Pons (tissue), 1 donor: ENCODE data around the gene MED13L.

Experiments used
- DNase-seq: peaks from one replicate; pipeline ENCODE4 v3.0.0-alpha.2; 2016; ENCODE audit warnings: low spot score

MED13L gene

DNA sequence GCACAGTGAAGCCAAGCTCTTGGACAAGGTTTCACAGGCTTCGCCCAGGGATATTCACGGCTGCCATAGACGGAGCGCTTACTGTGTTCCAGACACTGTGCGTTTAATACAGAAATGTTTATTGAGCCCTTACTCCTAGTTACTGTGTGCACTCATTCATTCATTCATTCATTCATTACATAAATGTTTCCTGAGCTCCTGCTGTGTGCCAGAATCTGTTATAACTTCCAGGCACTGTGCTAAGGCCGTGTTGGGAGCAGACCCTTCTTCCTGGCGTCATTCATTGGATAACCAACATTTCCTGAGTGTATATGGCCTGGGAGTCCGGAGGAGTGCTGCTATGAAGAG lies 760 bp upstream of the MED13L start:
- DNase-seq = no peak

DNA sequence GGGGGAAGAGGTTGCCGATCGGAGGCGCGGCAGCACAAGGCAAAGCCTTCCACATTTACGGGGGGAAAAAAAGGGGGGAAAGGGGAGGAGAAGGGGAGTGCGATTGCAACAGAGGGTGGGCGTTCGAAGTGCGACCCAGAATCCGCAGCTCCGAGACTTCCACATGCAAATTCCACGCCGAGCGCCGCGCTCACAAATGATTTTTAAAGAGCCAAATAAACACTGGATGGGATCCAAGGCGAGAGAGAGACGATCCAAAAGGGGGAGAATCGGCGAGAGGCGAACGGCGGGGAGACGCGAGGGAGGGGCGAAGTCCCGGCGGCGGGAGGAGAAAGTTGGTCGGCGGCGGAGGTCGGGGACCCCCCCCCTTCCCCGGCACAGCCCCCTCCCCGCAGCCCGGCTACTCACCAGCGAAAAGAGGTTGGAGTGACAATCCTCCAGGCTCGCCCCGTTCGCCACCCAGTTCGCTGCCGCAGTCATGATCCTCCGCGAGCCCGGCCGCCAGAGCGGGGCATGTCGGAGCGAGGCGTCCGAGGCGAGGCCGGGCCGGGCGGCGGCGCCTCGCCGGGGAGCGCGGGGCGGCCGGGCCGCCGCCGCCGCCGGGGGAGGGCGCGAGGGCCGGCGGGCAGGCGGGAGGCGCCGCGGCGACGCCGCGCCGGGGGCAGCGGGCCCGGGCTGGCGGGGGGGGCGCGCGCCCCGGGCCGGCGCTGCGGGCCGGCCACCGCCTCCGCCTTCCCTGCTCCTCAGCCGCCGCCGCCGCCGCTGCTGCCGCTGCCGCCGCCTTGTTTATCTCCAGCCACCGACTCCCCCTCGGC lies 634 bp downstream of the MED13L start:
- DNase-seq = peak; percentile 79

DNA sequence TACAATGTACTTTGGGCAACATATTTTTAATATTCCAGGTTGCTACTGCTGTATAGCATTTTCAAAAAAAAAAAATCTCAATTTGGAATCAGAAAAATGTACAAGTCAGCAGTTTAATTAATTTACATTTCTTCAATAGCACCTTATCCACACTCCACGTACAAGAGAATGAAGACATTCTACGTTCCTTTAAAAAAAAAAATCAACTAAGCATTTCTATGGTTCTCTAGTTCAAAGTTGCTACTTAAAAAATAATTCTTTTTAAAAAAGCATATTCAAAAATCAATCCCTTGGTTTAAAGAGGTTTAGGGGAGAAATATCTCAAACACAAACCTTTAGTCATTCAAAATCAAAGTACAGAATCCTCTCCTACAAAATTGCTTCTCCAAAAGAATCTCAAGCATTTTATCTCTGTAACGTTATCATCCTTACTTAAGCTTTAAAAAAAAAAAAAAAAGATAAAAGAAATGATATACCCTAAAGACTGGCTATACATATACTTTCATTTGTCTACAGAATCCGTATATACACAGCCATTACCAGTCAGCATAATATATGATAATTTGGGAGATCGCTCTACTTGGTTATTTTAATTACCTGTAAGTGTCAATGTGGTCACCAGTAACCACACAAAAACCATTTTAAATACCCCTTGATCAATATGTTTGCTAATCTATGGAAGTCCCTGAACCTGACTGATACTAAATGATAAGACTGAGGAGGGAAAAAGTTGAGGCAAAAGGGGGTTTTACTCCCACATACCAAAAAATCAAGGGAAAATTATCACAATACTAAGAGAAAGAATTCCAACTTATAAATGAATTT lies 2.7 kb downstream of the MED13L start:
- no peak for DNase-seq

DNA sequence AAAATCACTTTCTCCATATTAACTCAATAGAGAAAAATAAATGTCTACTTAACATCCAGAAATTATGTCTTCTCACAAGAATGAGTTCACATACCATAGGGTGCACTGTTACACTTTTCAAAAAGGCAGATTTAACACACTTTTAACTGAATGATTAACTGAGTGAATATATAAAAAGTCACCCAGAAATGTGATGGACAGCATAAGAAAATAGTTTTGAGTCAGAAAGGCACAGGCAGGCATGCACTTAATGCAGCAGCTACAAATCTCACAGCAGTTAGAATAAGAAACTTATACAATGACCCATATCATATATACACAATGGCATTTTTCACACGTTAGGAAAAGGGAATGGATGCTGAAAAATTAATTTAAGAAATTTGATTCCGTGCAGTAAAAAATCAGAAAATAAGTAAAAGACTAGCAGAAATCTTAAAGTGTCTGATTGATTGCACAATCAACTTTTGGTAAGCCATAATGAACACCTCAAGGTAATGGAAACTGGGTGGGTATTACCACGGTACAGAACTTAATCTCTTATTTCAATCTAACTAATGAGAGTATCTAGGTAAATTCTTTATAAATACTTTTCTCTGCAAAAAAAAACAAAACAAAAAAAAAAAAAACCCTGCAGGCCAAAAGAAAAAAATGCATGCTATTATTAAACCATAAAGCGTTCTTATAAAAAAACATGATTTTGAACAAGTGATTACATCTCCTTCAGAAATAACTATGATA lies 3.5 kb downstream of the MED13L start:
- no peak for DNase-seq

DNA sequence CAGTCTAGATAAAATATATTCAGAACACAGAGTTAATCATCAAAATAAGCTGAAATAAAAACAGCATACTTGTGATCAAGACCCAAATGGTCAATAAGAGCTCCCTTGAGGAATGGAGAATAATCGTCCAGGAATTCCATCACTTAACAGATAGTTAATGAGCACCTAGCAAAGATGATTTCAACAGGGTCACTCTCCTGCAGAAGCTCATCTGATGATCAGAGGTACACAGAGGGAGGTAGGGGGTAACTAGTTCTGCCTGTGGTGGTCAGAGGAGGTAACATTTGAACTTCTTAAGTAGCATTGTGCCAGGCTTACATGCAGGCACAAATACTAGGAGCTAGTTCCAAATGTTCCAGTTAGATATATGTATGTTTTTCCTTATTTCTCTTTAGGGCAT lies 9.5 kb downstream of the MED13L start:
- no peak for DNase-seq

DNA sequence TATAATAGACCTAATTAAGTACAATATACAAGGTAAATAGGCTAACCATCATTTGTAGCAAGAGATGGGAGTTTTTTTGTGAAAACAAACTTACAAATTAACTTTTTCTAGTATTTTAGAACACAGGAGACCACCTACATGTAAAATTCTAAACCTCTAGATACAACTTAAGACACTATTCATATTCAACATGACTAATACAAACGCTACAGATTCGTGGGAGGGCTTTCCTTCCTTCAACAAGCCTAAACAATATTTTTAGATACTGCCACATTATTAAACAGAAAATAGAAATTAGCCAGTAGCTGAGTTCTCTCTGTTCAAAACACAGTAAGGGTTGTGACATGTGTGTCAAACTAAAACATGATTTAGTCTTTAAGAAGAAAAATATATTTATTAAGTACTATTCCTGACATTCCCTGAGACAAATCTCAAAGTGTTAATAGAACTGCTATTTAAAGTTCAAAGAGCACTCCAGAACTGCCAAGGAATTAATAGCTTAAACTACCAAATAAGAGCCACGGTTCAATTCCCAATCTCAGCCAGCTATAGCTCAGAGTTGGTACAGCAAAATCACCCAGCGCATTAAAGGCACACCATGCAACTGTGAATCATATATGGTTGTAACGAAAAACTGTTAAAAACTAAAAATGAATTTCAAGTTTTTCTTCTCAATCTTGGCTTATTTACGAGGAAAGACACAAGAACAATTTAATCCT lies 10.7 kb downstream of the MED13L start:
- no peak for DNase-seq

DNA sequence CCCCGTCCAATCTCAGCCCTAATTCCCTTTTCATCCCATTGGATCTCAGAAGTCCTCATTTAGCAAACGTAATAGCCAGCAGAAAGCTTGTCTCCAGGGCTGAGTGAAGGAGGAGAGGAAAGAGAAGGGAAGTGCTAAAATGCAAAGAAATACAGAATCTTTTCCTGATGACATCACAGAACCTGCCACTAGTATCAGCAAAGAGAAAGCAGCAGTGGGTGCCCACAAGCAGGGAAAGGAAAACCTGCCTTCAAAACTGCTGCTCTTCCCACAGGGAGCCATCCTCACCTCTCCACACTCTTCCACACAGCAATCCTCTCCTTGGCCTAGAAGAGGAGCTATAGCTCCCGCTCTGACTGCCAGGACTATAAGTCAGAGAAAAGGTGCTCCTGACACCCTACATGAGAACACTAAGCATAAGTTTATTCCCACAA lies 11.3 kb downstream of the MED13L start:
- no peak for DNase-seq

DNA sequence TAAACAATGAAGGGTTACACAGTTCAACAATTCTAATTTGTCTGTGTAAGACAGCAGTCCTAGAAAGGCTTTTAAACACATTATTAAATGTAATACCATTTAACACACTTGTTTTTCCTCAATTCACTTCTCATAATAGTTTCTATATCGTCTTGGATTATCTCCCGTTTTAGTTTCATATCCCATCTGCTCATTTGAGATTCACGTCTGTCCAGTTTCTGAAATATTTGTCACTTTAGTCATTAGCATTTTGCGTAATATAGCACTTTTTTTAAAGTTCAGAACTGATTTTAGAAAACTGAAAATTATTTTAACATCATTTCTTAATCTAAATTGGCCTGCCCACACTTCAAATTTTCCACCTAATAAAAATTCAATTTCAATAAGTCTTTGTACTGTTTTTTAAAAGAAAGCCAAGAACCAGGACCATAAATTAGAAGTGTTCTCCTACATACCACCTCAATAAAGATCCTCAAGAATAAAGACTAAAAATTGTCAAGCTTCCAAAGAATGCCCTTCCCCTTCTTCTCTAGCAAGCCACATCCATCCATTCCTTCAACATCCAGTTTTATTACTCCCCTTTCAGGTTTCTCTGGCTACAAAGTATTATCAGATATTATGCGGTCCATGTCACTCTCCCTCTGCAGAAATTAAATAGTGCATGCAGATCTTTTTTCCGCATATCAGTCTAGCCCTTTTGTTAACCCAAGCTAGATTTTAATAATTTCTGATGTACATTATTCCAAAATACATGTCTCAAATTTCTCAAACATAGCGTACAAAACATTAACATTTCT lies 11.9 kb downstream of the MED13L start:
- no peak for DNase-seq

DNA sequence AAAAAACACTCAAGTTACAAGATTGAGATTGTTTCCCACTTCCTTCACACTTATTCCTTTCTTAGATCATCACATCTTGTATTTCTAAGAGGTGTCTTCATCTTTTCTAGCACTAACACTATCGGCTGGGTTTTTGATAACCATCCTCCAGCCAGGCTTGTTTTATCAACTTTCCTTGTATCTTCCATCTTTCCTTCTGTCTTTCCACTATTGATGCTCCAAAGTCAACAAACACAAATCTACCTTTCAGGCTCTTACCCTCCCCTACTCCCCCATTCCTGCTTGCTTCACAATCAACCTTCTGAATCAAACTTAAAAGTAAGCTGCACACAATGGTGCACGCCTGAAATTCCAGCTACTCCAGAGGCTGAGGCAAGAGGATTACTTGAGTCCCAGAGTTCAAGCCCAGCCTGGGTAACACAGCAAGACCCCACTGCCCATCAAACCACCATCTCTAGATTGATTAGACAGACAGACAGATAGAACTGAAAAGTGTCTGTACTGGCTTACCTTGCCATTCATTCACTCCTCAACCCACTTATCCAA lies 12.9 kb downstream of the MED13L start:
- DNase-seq = no peak

DNA sequence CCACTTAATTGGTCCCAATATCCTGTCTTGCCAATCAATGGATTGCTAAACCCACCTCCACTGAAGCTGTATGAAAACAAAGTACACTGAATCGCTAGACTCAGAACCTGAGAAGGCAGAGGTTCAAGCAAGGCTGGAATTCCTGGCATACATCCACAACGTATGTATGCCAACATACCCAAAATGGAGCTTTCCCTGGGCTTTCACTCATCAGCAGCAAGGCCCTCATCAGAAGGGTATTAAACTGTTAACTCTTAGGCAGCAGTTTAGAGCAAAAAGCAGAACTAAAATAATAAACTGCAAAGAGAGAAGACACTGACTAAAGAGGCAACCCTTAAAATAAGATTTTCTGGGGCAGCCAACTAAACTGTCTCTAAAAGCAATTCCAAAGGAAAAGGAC lies 13.6 kb downstream of the MED13L start:
- no peak for DNase-seq

DNA sequence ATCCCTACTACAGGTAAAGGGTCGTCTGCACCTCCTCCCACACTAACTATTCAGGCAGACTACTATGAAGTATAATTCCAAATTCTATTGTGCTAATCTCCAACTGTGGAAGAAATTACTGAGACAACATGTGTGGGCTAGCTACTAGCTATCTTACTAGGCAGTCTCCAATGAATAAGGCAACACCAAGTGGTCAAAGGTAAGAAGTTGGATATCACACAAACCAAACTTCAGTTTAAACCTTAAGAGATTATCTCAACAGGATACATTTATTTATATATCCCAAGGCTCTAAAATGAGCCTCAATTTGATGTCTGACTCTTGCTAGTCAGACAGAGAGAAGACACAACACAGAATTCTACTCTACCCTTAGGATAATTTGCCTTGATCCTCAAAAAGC lies 14.1 kb downstream of the MED13L start:
- DNase-seq = no peak

DNA sequence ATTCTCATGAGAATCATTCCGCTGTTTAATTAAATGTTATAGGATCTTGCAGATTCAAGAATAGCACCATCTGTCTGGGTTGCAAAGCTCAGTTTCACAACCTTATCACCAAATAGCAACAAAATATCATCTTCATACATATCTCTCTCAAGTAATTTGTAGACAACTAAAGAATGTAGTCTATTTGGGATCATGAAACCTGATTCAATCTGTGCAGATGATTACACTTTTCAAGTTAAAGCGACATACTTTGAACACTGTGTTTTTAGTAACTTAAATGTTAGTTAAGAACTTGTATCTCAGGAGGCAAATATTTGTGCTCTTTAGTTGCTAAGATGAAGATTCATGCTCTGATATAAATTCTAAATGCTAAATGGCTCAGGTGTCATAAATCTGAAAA lies 14.8 kb downstream of the MED13L start:
- DNase-seq = no peak

DNA sequence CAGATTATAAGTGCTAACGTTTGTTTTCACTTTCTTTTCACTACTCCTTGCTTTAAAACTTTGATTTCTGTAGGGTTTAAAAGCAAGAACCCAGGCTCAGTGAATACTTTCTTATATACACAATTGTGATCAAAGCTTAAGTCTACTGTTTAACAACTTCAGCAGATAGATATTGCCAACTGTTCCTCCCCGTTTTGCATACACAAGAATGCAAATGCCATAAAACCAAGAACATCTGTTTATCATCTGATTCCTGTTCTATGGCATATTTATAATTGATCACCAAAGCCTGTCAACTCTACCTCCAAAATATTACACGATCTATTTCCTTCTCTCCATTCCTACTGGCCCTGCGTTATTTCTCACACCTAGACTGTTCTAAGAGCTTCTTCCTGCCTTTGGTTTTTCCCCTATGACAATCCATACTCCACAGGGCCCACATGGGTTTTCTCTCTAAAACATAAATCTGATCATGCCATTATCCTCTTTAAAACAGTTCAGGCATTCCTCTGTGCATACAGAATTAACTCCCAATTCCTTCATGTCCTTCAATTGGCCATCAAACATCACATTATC lies 15.9 kb downstream of the MED13L start:
- DNase-seq = no peak

DNA sequence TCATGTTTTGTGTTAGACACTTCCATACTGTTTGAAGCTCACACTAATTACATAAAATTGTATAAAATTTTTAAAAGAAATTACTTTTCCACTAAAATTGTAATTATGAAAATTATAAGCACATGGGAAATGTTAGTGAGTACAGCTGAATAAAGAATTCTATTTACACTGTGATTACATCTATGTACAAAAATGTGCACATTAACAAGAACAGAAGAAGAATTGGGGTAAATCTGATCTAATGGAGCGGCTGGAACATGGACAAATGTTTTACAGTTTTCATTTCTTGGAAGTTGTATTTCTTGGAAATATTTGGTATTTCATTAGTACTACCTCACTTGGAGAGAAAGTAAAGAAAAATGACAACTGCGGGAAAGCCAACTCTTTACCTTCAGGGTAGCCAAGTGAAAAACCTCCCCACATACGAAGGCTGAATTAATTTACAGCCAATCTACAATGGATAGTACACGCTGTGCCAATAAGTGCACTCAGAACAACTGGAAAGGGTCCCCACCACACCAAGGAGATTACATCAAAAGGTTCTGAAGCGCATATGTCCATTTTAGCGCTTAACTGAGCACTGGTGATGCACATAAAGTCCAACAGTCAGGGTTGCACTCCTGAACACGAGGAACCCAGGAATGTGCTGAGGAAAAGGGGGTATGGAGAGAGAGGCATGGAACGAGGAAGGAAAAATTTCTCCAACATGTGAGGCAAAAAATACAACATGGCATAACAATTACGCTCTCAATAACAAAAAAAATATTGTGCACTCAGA lies 17.5 kb downstream of the MED13L start:
- no peak for DNase-seq

DNA sequence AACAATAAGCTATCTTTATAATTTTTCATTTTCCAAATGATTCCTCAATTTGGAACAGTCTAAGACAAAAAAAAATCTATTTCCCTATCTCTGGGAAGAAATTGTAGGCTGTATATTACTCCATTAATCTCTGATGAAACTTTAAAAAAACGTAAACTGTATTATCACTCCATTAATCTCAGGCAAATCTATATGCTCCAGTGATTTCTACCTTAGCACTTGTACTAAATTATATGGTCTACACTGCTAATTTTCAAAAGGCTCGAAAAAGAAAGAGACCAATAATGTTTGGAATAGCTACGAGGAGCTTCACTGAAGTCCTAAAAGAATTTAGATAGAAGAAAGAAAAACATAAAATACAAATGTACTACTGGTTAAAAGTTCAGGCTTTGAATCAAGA lies 19.7 kb downstream of the MED13L start:
- no peak for DNase-seq

DNA sequence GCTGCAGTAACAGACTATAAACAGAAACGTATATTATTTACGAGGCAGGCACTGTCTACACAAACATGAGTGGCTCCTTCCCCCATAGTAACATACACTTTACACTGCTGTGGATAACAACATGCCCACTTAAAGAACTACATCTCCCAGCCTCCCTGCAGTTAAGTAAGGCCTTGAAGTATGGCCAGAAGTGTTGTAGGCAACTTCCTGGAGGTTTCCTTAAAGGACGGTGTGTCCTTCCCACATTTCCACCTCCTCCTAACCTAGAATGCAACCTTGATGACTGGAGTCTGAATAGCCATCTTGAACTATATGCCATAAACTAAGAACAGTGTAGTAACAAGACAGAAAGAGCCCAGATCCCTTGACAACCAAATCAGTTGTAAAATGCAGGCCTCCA lies 20.3 kb downstream of the MED13L start:
- no peak for DNase-seq

DNA sequence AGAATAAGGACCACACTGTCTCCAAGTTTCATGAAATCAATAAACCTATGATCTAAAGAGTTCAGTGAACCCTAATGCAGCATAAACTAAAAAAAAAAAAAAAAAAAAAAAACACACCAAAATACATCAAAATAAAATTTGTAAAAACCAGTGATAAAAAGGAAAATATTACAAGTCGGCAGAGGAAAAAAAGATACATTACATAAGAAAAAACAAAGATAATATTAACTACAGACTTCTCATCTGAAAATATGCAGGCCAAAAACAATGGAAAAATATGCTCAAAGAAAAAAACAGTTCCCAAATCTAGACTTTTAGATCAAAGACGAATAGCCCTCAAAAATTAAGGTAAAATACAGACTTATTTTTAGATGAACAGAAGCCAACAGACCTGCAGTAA lies 27.6 kb downstream of the MED13L start:
- DNase-seq = no peak

DNA sequence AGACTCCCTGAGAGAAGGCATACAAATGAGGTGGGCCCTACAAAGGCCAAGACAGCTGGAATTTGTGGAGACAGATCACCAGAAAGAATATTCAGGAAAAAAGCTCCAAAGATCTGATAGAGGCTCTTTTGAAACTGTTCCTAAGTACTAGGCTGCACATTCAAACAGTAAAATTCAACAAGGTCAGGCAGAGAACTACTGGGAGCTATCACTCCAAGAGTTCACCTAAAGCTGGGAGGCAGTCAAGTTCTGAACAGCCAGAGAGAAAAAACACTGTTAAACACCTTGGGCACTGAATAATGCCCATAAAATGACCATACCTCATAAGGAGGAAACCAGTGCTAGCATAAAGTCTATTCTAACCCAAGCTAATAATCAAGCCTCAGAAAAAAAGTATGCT lies 28.6 kb downstream of the MED13L start:
- DNase-seq = no peak

DNA sequence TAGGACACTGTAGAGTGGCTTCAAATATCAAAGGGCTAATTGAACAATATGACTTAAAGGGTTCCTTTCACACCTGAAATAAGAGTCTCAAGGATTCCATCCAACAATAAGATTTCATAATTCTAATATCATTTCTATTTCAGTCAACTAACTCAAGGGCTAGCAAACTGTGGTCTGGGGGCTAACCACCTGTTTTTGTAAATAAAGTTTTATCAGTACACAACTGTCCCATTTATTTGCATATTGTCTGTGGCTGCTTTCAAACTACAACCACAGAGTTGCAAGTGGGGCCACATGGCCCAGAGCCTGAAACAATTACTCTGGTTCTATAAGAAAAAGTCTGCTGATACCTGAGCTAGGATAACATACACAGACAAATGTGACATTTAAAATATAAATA lies 29.1 kb downstream of the MED13L start:
- no peak for DNase-seq

DNA sequence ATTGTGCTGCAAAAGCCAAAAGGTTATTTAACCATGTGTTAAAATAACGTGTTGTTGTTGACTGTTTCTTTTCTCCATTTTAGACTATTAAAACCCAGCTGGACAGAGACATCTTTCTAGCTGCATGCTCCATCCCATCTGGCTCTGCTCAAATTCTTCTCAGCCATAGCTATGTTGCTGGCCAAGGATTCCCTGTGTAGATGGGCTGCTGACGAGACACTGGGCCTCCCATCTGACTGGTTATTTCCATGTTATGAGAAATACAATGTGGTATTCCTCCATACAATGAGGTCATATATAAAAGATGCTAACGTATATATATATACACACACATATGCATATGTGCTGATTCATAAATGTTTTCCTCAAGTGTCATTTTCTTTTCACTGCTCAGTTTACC lies 30.1 kb downstream of the MED13L start:
- no peak for DNase-seq
